Small intestine (tissue), 7 donors: Measurements from ENCODE around the gene APOBEC3A. TPM values are rescaled to one million over a fixed set of nuclear protein-coding genes. Genes with fewer than 3 reads are reported as not detected.
"Not testable (repeated sequence)": the region's sequence is repeated elsewhere in the genome, so short reads cannot be mapped to it uniquely, and the experiment has no call there.

Experiments
- DNase-seq, 2 donors: peaks; one replicate each; pipeline versions ENCODE4 v3.0.0 to v3.0.0-alpha.2; 2013
- FAIRE-seq: peaks from 2 replicates; lab custom pipeline; 2012; peaks lifted over from hg19 to GRCh38; lab: Jason Lieb, UNC
- H3K27ac ChIP-seq, 3 donors: one replicate each; pipeline ENCODE4 v1.5.1; 2013; ENCODE audit warnings: low read length in 2 of 3, mild to moderate bottlenecking in 2 of 3, control low read depth in 1 of 3, inconsistent platforms in 1 of 3, low read depth in 1 of 3, moderate library complexity in 1 of 3
- H3K27me3 ChIP-seq, 3 donors: one replicate each; pipeline ENCODE4 v1.6.1; 2013; ENCODE audit warnings: low read length in 3 of 3, inconsistent platforms in 1 of 3; ENCODE audit not compliant: control insufficient read depth in 3 of 3, insufficient read depth in 3 of 3
- H3K36me3 ChIP-seq, 3 donors: one replicate each; pipeline ENCODE4 v1.6.1; 2013; ENCODE audit warnings: low read length in 3 of 3, inconsistent platforms in 1 of 3, low read depth in 1 of 3, mild to moderate bottlenecking in 1 of 3, moderate library complexity in 1 of 3; ENCODE audit not compliant: control insufficient read depth in 3 of 3, insufficient read depth in 2 of 3
- H3K4me1 ChIP-seq, 3 donors: one replicate each; pipeline ENCODE4 v1.6.1; 2013; ENCODE audit warnings: low read length in 2 of 3, inconsistent platforms in 1 of 3, low read depth in 1 of 3, mild to moderate bottlenecking in 1 of 3, moderate library complexity in 1 of 3; ENCODE audit not compliant: control insufficient read depth in 3 of 3, insufficient read depth in 2 of 3
- H3K4me3 ChIP-seq, 3 donors: one replicate each; pipeline ENCODE4 v1.5.1; 2013; ENCODE audit warnings: low read length in 3 of 3, control low read depth in 1 of 3, inconsistent platforms in 1 of 3, low read depth in 1 of 3, mild to moderate bottlenecking in 1 of 3, moderate library complexity in 1 of 3
- H3K9me3 ChIP-seq, 2 donors: one replicate each; pipeline ENCODE4 v1.6.1; 2013; ENCODE audit warnings: low read depth in 1 of 2, low read length in 1 of 2; ENCODE audit not compliant: control insufficient read depth in 2 of 2, insufficient read depth in 1 of 2
- WGBS, 3 donors: extraction: QIAGEN DNeasy Blood & Tissue Kit; methylation state at CpG; one replicate each; pipeline ENCODE4 v1.1.7; 2013; 5-methylcytosine and 5-hydroxymethylcytosine counted together
- polyA plus RNA-seq, 4 donors: library from polyadenylated mRNA; stranded (reverse) in 3 of 4; unstranded in 1 of 4; fragments of 200-250 nt in 3 of 4; fragments of 120-200 nt in 1 of 4; gene quantifications; one replicate each; pipeline versions ENCODE4 v1.2.1 to v1.2.3, GENCODE V29; 2013
- donor health status: healthy with polysubstance abuse.
- donor health status: control.
- donor health status: control.
- donor health status: Bipolar disorder and iron deficiency.
- donor health status: healthy.

APOBEC3A gene
- polyA plus RNA-seq, 4 donors = 0.13 to 0.81 (median 0.37) TPM; not detected in 1

GRCh38 chr22:38996105-38996504 lies 38.7 kb downstream of the APOBEC3A start:
- FAIRE-seq (no peak), DNase-seq (no peak)
- H3K27me3 ChIP-seq = peaks cover 0 to 3% (median 0%) of the 10 kb centered on the region in 3 donors
- H3K27ac ChIP-seq = no peak overlapping the region
- WGBS, 3 donors = 54 to 64% (median 61%) methylated on average over 6 of the region's 6 CpGs
- H3K4me1 ChIP-seq = no peaks in the 10 kb centered on the region
- no peak overlapping the region for H3K4me3 ChIP-seq
- H3K36me3 ChIP-seq = no peaks in the 10 kb centered on the region
- H3K9me3 ChIP-seq = peaks cover 0 to 8% of the 10 kb centered on the region in 2 donors

- Histone ChIP-seq H3K27ac (no peak overlapping the region), H3K36me3 (no peaks in the 10 kb centered on the region), H3K4me3 (no peak overlapping the region), H3K4me1 (no peaks in the 10 kb centered on the region), H3K27me3 (peaks cover 0 to 3% (median 0%) of the 10 kb centered on the region in 3 donors), H3K9me3 (peaks cover 0 to 8% of the 10 kb centered on the region in 2 donors)
- no peak for DNase-seq
- FAIRE-seq = no peak
- 76 to 83% (median 82%) methylated on average over 3 of the region's 3 CpGs for WGBS, 3 donors
These were observed 40.1 kb downstream of the APOBEC3A start for GRCh38 chr22:38997518-38997917.

GRCh38 chr22:39003165-39003638 lies 45.8 kb downstream of the APOBEC3A start:
- WGBS, 3 donors = 11 to 14% (median 12%) methylated on average over 7 of the region's 7 CpGs
- Histone ChIP-seq H3K4me3 (no peak overlapping the region), H3K4me1 (no peaks in the 10 kb centered on the region), H3K27me3 (peaks cover 0 to 3% (median 0%) of the 10 kb centered on the region in 3 donors), H3K36me3 (no peaks in the 10 kb centered on the region), H3K27ac (peak overlapping the region in 1 of 3 donors; percentile 2), H3K9me3 (peaks cover 0 to 3% of the 10 kb centered on the region in 2 donors)
- DNase-seq = peak; percentile 66 to 78
- no peak for FAIRE-seq

- Histone ChIP-seq H3K4me1 (no peaks in the 10 kb centered on the region), H3K27me3 (no peaks in the 10 kb centered on the region), H3K36me3 (no peaks in the 10 kb centered on the region), H3K27ac (no peak overlapping the region), H3K9me3 (no peaks in the 10 kb centered on the region), H3K4me3 (no peak overlapping the region)
- DNase-seq = no peak
- no peak for FAIRE-seq
- WGBS, 3 donors = 97 to 99% (median 99%) methylated on average over 5 of the region's 5 CpGs
These were observed 49.8 kb downstream of the APOBEC3A start for GRCh38 chr22:39007177-39007576.

GRCh38 chr22:39008271-39008850 lies 51.0 kb downstream of the APOBEC3A start:
- H3K4me1 ChIP-seq, FAIRE-seq, H3K27me3 ChIP-seq, DNase-seq, H3K27ac ChIP-seq, H3K9me3 ChIP-seq, H3K4me3 ChIP-seq, H3K36me3 ChIP-seq: not testable (repeated sequence)
- 85 to 92% (median 90%) methylated on average over 8 of the region's 8 CpGs for WGBS, 3 donors

GRCh38 chr22:39010946-39011345 lies 53.5 kb downstream of the APOBEC3A start:
- WGBS, 3 donors = 64 to 71% (median 71%) methylated on average over 15 of the region's 15 CpGs
- Histone ChIP-seq H3K9me3 (no peaks in the 10 kb centered on the region), H3K4me3 (no peak overlapping the region), H3K36me3 (no peaks in the 10 kb centered on the region), H3K27me3 (no peaks in the 10 kb centered on the region), H3K27ac (no peak overlapping the region), H3K4me1 (peaks cover 0 to 14% (median 0%) of the 10 kb centered on the region in 3 donors)
- DNase-seq = no peak
- FAIRE-seq = no peak

Other genes starting within 250 kb of the APOBEC3A start
- 10 to 100 TPM; 19.0 to 94.2 (median 43.4) TPM for gene SUN2, start 201.6 kb upstream of the APOBEC3A start, polyA plus RNA-seq
- 10 to 100 TPM in 2 of 4 donors, 1 to 10 TPM in 2; 9.2 to 17.4 (median 12.8) TPM for gene DNAL4, start 163.5 kb upstream of the APOBEC3A start, polyA plus RNA-seq
- gene NPTXR, start 113.6 kb upstream of the APOBEC3A start, polyA plus RNA-seq = 1 to 10 TPM in 2 of 4 donors, under 1 TPM in 2; 0.22 to 5.3 (median 2.2) TPM
- gene CBX6, start 85.4 kb upstream of the APOBEC3A start, polyA plus RNA-seq = 10 to 100 TPM in 2 of 4 donors, 1 to 10 TPM in 2; 1.1 to 16.0 (median 9.5) TPM
- 1 to 10 TPM; 3.5 to 5.8 (median 4.6) TPM for gene APOBEC3B, start 24.7 kb downstream of the APOBEC3A start, polyA plus RNA-seq
- gene APOBEC3C, start 56.6 kb downstream of the APOBEC3A start, polyA plus RNA-seq = 10 to 100 TPM in 2 of 4 donors, 1 to 10 TPM in 2; 2.2 to 16.3 (median 11.2) TPM
- 1 to 10 TPM in 3 of 4 donors, not detected in 1; 1.1 to 2.9 (median 2.4) TPM for gene APOBEC3D, start 63.5 kb downstream of the APOBEC3A start, polyA plus RNA-seq
- gene APOBEC3F, start 83.3 kb downstream of the APOBEC3A start, polyA plus RNA-seq = 1 to 10 TPM; 3.1 to 4.4 (median 3.6) TPM
- 1 to 10 TPM; 1.3 to 8.0 (median 5.9) TPM for gene APOBEC3G, start 119.7 kb downstream of the APOBEC3A start, polyA plus RNA-seq
- gene APOBEC3H, start 139.6 kb downstream of the APOBEC3A start, polyA plus RNA-seq = under 1 TPM in 2 of 4 donors, not detected in 2; 0.12 to 0.22 TPM
- gene CBX7, start 195.1 kb downstream of the APOBEC3A start, polyA plus RNA-seq = 10 to 100 TPM in 3 of 4 donors, 1 to 10 TPM in 1; 9.8 to 29.8 (median 21.2) TPM